Transverse colon (tissue), 4 donors: ENCODE results near the gene SMIM22. TPM values are rescaled to one million over a fixed set of nuclear protein-coding genes. Genes with fewer than 3 reads are reported as not detected.

Experiments used
- DNase-seq: peaks from one replicate; pipeline ENCODE4 v3.0.0-alpha.2; 2019
- H3K27ac ChIP-seq, 4 donors: fragments of 200-600 bp; sonication (generic); 2 replicates each; pipeline ENCODE4 v1.5.1; 2016 to 2018; ENCODE audit warnings: inconsistent platforms in 4 of 4
- H3K27me3 ChIP-seq: fragments of 200-600 bp; sonication (generic); 2 replicates; pipeline ENCODE4 v1.5.1; 2017; ENCODE audit warnings: inconsistent platforms
- H3K36me3 ChIP-seq, 4 donors: fragments of 200-600 bp; sonication (generic); 2 replicates each; pipeline ENCODE4 v1.5.1; 2017 to 2019; ENCODE audit warnings: inconsistent platforms in 4 of 4
- H3K4me1 ChIP-seq, 4 donors: fragments of 200-600 bp; sonication (generic); 2 replicates each; pipeline ENCODE4 v1.5.1; 2017 to 2020; ENCODE audit warnings: inconsistent platforms in 4 of 4
- H3K4me3 ChIP-seq, 4 donors: fragments of 200-600 bp; sonication (generic); 1 replicate in 1 of 4; 2 replicates in 3 of 4; pipeline versions ENCODE4 v1.5.1 to v1.6.1; 2017 to 2019; ENCODE audit warnings: inconsistent platforms in 4 of 4
- H3K9me3 ChIP-seq, 2 donors: fragments of 200-600 bp; sonication (generic); 2 replicates each; pipeline ENCODE4 v1.5.1; 2017 to 2019; ENCODE audit warnings: inconsistent platforms in 2 of 2
- CTCF ChIP-seq, 5 experiments: fragments of 200-600 bp in 3 of 5; fragments of 450-650 bp in 2 of 5; sonication (generic) in 3 of 5; IDR thresholded peaks; 1 replicate in 2 of 5; 2 replicates in 3 of 5; pipeline ENCODE4 v1.5.1; 2016 to 2017; ENCODE audit warnings: antibody characterized with exemption in 5 of 5, inconsistent platforms in 3 of 5, mild to moderate bottlenecking in 2 of 5, moderate library complexity in 1 of 5
- EP300 ChIP-seq: sonication (generic); formaldehyde crosslinking; IDR thresholded peaks from one replicate; pipeline ENCODE4 v1.6.1; 2017; ENCODE audit warnings: antibody characterized with exemption, low read depth
- POLR2A ChIP-seq: fragments of 450-650 bp; IDR thresholded peaks from one replicate; pipeline ENCODE4 v1.6.1; 2016; ENCODE audit warnings: antibody characterized with exemption, mild to moderate bottlenecking, moderate library complexity
- POLR2AphosphoS5 ChIP-seq, 3 donors: sonication (generic); formaldehyde crosslinking; IDR thresholded peaks; one replicate each; pipeline ENCODE4 v1.6.1; 2016; ENCODE audit warnings: antibody characterized with exemption in 3 of 3
- WGBS, 2 donors: methylation state at CpG; one replicate each; pipeline ENCODE4 v1.1.5; 2018; ENCODE audit warnings: low coverage in 1 of 2; 5-methylcytosine and 5-hydroxymethylcytosine counted together
- in situ Hi-C, 4 donors: fragments of 200-750 bp; cut with MboI; loops; one replicate each; pipeline versions ENCODE4 v1.15.0 to v1.15.1; 2017; ENCODE audit warnings: low sequenced_read_pairs in 3 of 4, low pct_ligation_motif_present in 1 of 4, low pct_unique_long_range_greater_than_20kb in 1 of 4
- intact Hi-C: fragments of 100-400 bp; cut with DNase I; formaldehyde crosslinking; loops from one replicate; pipeline ENCODE4 v1.15.1; 2023; ENCODE audit warnings: low total_unique reads
- total RNA-seq, 4 donors: library from RNA; depleted of rRNA; stranded (reverse); fragments of >200 nt; gene quantifications; one replicate each; pipeline ENCODE4 v1.1.0, GENCODE V29; 2016

SMIM22 gene
- total RNA-seq, 4 donors from 2014 or later: 88.0 to 450 (median 252) TPM

- Histone ChIP-seq H3K36me3 (peaks cover 0 to 53% (median 24%) of the 10 kb centered on the region in 4 donors), H3K27me3 (no peaks in the 10 kb centered on the region), H3K9me3 (no peaks in the 10 kb centered on the region), H3K4me3 (no peak overlapping the region), H3K4me1 (peaks cover 0 to 15% (median 0%) of the 10 kb centered on the region in 4 donors), H3K27ac (peak overlapping the region; percentile 55 to 64 (median 61))
- in situ Hi-C loops (no loop called here), intact Hi-C loops (no loop called here)
- no peak for DNase-seq
- TF ChIP-seq POLR2AphosphoS5 (IDR thresholded peaks at IDR 0.05) (peak in 2 of 3 donors; percentile 20 to 54), POLR2A (no peak), EP300 (peak; percentile 28), CTCF (IDR thresholded peaks at IDR 0.05) (no peak)
Measured at GRCh38 chr16:4814046-4814445, 18.9 kb downstream of the SMIM22 start.

- in situ Hi-C loops: no loop called here
- 87% methylated on average over 16 of the region's 16 CpGs; no CpG with 5 or more reads in 1 of the 2 donors for WGBS, 2 donors
- DNase-seq: no peak
- Histone ChIP-seq H3K9me3 (no peaks in the 10 kb centered on the region), H3K4me1 (peaks cover 0 to 15% (median 0%) of the 10 kb centered on the region in 4 donors), H3K27me3 (no peaks in the 10 kb centered on the region), H3K36me3 (peaks cover 0 to 52% (median 21%) of the 10 kb centered on the region in 4 donors), H3K4me3 (no peak overlapping the region), H3K27ac (peak overlapping the region; percentile 16 to 64 (median 61))
- intact Hi-C loops: no loop called here
- TF ChIP-seq POLR2A: no peak
- no peak for TF ChIP-seq CTCF (IDR thresholded peaks at IDR 0.05)
- TF ChIP-seq EP300: no peak
- TF ChIP-seq POLR2AphosphoS5 (IDR thresholded peaks at IDR 0.05): no peak
Measured at GRCh38 chr16:4814542-4815173, 19.5 kb downstream of the SMIM22 start.

- peaks cover 0 to 63% (median 28%) of the 10 kb centered on the region in 4 donors for H3K36me3 ChIP-seq
Measured at GRCh38 chr16:4820652-4821051, 25.5 kb downstream of the SMIM22 start.

GRCh38 chr16:4825196-4825595 lies 30.0 kb downstream of the SMIM22 start:
- intact Hi-C loops: no loop called here
- Histone ChIP-seq H3K4me1 (peaks cover 0 to 31% (median 13%) of the 10 kb centered on the region in 4 donors), H3K36me3 (peaks cover 0 to 72% (median 28%) of the 10 kb centered on the region in 4 donors), H3K4me3 (no peak overlapping the region), H3K27me3 (no peaks in the 10 kb centered on the region), H3K27ac (no peak overlapping the region), H3K9me3 (no peaks in the 10 kb centered on the region)
- in situ Hi-C loops: no loop called here
- 92 to 95% methylated on average over 7 to 8 of the region's 8 CpGs for WGBS, 2 donors
- TF ChIP-seq CTCF (IDR thresholded peaks at IDR 0.05) (no peak), POLR2AphosphoS5 (IDR thresholded peaks at IDR 0.05) (no peak), POLR2A (no peak), EP300 (no peak)
- no peak for DNase-seq

More at GRCh38 chr16:4820652-4821051, 25.5 kb downstream of the SMIM22 start:
- no peaks in the 10 kb centered on the region for H3K27me3 ChIP-seq
- no peaks in the 10 kb centered on the region for H3K9me3 ChIP-seq
- 86 to 92% methylated on average over 1 to 6 of the region's 6 CpGs for WGBS, 2 donors
- intact Hi-C loops: no loop called here
- no peaks in the 10 kb centered on the region for H3K4me1 ChIP-seq
- H3K27ac ChIP-seq: no peak overlapping the region
- in situ Hi-C loops: no loop called here
- no peak overlapping the region for H3K4me3 ChIP-seq
- TF ChIP-seq EP300 (no peak), POLR2A (no peak), POLR2AphosphoS5 (IDR thresholded peaks at IDR 0.05) (no peak)
- DNase-seq: no peak
